ENCODE results near the gene MTCL1. TPM values are rescaled to one million over a fixed set of nuclear protein-coding genes. Genes with fewer than 3 reads are reported as not detected.

MTCL1 gene
- total RNA-seq, 1 experiment from 2014 or later = 50.1 TPM

GRCh38 chr18:8685141-8685913 lies 20.0 kb upstream of the MTCL1 start:
- Histone ChIP-seq H3K36me3 (ENCODE audit: control insufficient read depth, insufficient read depth, low read length) (no peaks in the 10 kb centered on the region), H3K27ac (ENCODE audit: low read length) (no peak overlapping the region), H3K9me3 (ENCODE audit: control insufficient read depth, insufficient read depth, low read depth, low read length) (no peaks in the 10 kb centered on the region), H3K4me3 (ENCODE audit: low read depth in 2 of 2, low read length in 2 of 2) (no peak overlapping the region), H3K27me3 (ENCODE audit: control insufficient read depth, insufficient read depth, low read length) (no peaks in the 10 kb centered on the region), H3K4me1 (ENCODE audit: control insufficient read depth, insufficient read depth, low read length) (no peaks in the 10 kb centered on the region)
- ChIA-PET CTCF (no interaction called here), POLR2A (no interaction called here)
- no TSS peak for BruUV-seq (replicated peaks)
- in situ Hi-C loops (cut with HindIII; ENCODE audit: low pct_unique_long_range_greater_than_20kb, low sequenced_read_pairs) (no loop called here), intact Hi-C loops (cut with micrococcal nuclease; ENCODE audit: unreplicated experiment) (no loop called here)
- TF ChIP-seq CTCF (IDR thresholded peaks at IDR 0.05) = no peak
- DNase-seq (ENCODE audit: low read depth, low spot score) = no peak
- no peak; the same call in 1 of the 2 replicates for ATAC-seq

- ChIA-PET POLR2A (no interaction called here), CTCF (no interaction called here)
- no peaks in the 10 kb centered on the region for H3K4me1 ChIP-seq (ENCODE audit: control insufficient read depth, insufficient read depth, low read length)
- H3K27ac ChIP-seq (ENCODE audit: low read length) = no peak overlapping the region
- no peak overlapping the region for H3K4me3 ChIP-seq (ENCODE audit: low read depth in 2 of 2, low read length in 2 of 2)
- no TSS peak for BruUV-seq (replicated peaks)
- H3K36me3 ChIP-seq (ENCODE audit: control insufficient read depth, insufficient read depth, low read length) = no peaks in the 10 kb centered on the region
- in situ Hi-C loops (cut with HindIII; ENCODE audit: low pct_unique_long_range_greater_than_20kb, low sequenced_read_pairs) (no loop called here), intact Hi-C loops (cut with micrococcal nuclease; ENCODE audit: unreplicated experiment) (no loop called here)
- no peaks in the 10 kb centered on the region for H3K27me3 ChIP-seq (ENCODE audit: control insufficient read depth, insufficient read depth, low read length)
- ATAC-seq (no peak), DNase-seq (ENCODE audit: low read depth, low spot score) (no peak)
- H3K9me3 ChIP-seq (ENCODE audit: control insufficient read depth, insufficient read depth, low read depth, low read length) = no peaks in the 10 kb centered on the region
- TF ChIP-seq SIN3A (IDR thresholded peaks at IDR 0.05; ENCODE audit: borderline replicate concordance, insufficient read depth, low read depth, low read length) = no peak
- TF ChIP-seq POLR2AphosphoS5 (IDR thresholded peaks at IDR 0.05; ENCODE audit: low read depth, low read length) = no peak
- no peak for TF ChIP-seq REST (IDR thresholded peaks at IDR 0.05; ENCODE audit: insufficient read depth in 1 of 2, low read depth in 2 of 2, low read length in 1 of 2)
These were observed 19.5 kb upstream of the MTCL1 start for GRCh38 chr18:8685914-8686216.

GRCh38 chr18:8686611-8687010 lies 18.7 kb upstream of the MTCL1 start:
- DNase-seq (ENCODE audit: low read depth, low spot score) (no peak), ATAC-seq (no peak)
- ChIA-PET POLR2A (no interaction called here), CTCF (no interaction called here)
- no peak for TF ChIP-seq SIN3A (IDR thresholded peaks at IDR 0.05; ENCODE audit: borderline replicate concordance, insufficient read depth, low read depth, low read length)
- TF ChIP-seq REST (IDR thresholded peaks at IDR 0.05; ENCODE audit: insufficient read depth in 1 of 2, low read depth in 2 of 2, low read length in 1 of 2) = no peak
- TF ChIP-seq POLR2AphosphoS5 (IDR thresholded peaks at IDR 0.05; ENCODE audit: low read depth, low read length) = no peak
- no peak for TF ChIP-seq CTCF (IDR thresholded peaks at IDR 0.05)
- TF ChIP-seq TCF7L2 (IDR thresholded peaks at IDR 0.05; ENCODE audit: low read depth, low read length) = no peak
- Histone ChIP-seq H3K27me3 (ENCODE audit: control insufficient read depth, insufficient read depth, low read length) (no peaks in the 10 kb centered on the region), H3K27ac (ENCODE audit: low read length) (no peak overlapping the region), H3K4me1 (ENCODE audit: control insufficient read depth, insufficient read depth, low read length) (no peaks in the 10 kb centered on the region), H3K4me3 (ENCODE audit: low read depth in 2 of 2, low read length in 2 of 2) (no peak overlapping the region), H3K36me3 (ENCODE audit: control insufficient read depth, insufficient read depth, low read length) (no peaks in the 10 kb centered on the region), H3K9me3 (ENCODE audit: control insufficient read depth, insufficient read depth, low read depth, low read length) (no peaks in the 10 kb centered on the region)
- in situ Hi-C loops (cut with HindIII; ENCODE audit: low pct_unique_long_range_greater_than_20kb, low sequenced_read_pairs) = no loop called here
- BruUV-seq (replicated peaks) = no TSS peak
- intact Hi-C loops (cut with micrococcal nuclease; ENCODE audit: unreplicated experiment) = no loop called here
